ENCODE results near the gene OR5AU1.

The OR5AU1 gene

DNA sequence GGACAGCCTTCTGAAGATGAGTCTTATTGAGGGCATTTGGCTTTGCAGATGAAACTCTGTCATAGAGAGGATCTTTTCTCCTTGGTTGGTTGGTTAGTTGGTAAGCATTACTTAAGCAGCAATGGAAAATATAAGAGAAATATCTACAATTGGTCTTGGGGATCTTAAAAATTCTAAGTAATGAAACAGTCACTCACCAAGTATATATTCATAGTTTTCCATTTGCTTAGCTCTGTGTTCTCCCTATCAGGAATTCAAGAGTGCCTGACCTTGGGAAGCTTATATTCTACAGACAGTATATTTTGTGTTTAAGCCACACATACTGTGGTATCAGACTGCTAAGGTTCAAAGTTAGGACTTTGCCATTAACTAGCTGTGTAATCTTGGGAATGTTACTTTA, at the start of gene OR5AU1:
OR5AU1 (minus strand) TSS at position 101 of the 400 bp plus-strand sequence. CDS start 191 bp downstream, outside the sequence.
- TF ChIP-seq ZFX (IDR thresholded peaks at IDR 0.05; ENCODE audit: borderline replicate concordance): no peak
- TF ChIP-seq, protein P1, sequence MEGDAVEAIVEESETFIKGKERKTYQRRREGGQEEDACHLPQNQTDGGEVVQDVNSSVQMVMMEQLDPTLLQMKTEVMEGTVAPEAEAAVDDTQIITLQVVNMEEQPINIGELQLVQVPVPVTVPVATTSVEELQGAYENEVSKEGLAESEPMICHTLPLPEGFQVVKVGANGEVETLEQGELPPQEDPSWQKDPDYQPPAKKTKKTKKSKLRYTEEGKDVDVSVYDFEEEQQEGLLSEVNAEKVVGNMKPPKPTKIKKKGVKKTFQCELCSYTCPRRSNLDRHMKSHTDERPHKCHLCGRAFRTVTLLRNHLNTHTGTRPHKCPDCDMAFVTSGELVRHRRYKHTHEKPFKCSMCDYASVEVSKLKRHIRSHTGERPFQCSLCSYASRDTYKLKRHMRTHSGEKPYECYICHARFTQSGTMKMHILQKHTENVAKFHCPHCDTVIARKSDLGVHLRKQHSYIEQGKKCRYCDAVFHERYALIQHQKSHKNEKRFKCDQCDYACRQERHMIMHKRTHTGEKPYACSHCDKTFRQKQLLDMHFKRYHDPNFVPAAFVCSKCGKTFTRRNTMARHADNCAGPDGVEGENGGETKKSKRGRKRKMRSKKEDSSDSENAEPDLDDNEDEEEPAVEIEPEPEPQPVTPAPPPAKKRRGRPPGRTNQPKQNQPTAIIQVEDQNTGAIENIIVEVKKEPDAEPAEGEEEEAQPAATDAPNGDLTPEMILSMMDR (IDR thresholded peaks at IDR 0.05): no peak
- H3K27ac ChIP-seq: no peak within 1 kb of the TSS

DNA sequence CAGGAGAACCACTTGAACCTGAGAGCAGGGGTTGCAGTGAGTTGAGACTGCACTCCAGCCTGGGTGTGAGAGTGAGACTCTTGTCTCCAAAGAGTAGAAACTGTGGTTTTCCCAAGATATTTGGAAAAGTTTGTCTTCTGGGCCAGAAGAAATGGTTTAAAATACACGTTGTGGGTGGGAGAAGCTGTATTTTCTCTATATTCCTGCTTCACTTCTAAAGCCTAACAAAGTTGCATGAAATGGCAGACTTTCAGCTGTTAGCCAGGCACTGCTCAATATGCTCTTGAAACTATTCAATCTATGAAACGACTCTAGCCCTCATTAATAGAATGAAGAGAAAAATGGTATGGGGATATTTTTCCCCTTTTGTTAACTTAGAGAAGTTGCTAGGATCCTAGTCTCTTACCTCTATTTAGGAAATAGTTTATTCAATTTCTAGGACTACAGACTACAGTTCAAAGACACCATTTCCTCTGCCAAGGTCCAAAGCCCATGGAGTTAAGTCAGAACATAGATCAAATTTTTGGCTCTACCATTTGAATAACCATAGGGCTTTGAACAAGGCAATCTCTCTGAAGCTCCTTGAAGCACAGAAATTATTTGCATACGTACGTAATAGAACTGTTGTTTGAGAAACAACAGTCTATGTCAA, 49.3 kb upstream of the OR5AU1 start:
- TF ChIP-seq, protein P1 (IDR thresholded peaks at IDR 0.05): no peak
- no peak for TF ChIP-seq ZFX (IDR thresholded peaks at IDR 0.05; ENCODE audit: borderline replicate concordance)
- no peak overlapping the region for H3K27ac ChIP-seq

DNA sequence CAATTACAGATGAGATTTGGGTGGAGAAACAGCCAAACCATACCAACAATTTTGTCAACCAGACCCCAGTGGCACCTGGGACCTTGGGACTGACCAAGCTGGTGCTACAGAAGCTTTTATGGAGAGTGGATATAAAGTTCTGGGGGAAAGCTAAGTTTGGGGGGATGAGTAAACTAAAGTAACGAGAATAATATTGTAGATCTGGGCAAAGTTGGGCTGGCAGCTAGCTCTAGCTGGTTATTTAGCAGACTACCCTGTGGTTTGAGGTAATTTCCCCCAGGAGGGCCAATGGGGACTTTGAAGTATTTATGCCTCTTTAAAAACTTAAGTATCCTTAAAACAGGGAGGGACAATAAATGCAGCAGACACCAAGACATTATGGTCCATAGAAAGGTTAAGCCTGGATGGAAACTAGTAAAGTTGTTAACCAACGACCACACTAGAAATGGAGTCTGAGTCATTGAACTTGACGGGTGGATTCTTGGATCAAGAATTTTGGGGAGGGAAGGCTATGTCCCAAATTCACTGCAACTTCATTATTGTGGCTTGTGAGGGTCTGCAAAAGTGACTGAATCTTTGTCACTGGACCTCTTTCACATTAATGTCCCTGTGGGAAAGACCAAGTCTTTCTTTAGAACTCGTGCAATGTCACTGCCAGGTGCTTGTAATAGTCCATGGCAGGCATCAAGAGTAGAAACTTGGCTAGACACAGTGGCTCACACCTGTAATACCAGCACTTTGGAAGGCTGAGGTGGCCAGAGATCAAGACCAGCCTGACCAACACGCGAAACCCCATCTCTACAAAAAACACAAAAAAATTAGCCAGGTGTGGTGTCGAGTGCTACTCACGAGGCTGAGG, 48.5 kb upstream of the OR5AU1 start:
- TF ChIP-seq, protein P1 (IDR thresholded peaks at IDR 0.05): no peak
- TF ChIP-seq ZFX (IDR thresholded peaks at IDR 0.05; ENCODE audit: borderline replicate concordance): no peak
- no peak overlapping the region for H3K27ac ChIP-seq

DNA sequence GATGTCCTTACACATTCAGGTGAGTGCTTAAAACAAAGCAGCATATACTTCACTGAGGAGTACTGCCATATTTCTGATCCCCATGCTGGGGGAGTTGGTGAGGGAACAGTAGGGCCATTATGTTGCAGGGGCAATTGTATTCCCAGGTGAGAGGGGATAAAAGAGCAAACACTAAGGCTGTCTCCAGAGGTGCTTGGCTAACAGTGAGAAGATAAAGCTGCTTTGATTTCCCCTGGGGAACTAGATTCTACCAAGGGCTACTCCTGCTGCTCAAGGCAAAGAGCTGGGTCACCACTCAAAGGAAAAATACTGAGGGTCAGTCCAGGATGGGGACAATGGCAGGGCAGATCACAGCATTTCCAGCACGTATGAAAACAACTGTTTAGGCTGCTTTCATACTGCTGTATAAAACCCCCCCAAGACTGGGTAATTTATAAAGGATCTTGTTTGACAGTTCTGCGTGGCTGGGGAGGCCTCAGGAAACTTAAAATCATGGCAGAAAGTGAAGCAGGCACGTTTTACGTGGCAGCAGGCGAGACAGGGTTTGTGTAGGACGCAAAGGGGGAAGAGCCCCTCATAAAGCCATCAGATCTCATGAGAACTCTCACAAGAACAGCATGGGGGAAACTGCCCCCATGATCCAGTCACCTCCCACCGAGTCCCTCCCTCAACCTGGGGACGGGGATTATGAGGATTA, 47.8 kb upstream of the OR5AU1 start:
- no peak overlapping the region for H3K27ac ChIP-seq
- TF ChIP-seq ZFX (IDR thresholded peaks at IDR 0.05; ENCODE audit: borderline replicate concordance): no peak
- TF ChIP-seq, protein P1 (IDR thresholded peaks at IDR 0.05): no peak

DNA sequence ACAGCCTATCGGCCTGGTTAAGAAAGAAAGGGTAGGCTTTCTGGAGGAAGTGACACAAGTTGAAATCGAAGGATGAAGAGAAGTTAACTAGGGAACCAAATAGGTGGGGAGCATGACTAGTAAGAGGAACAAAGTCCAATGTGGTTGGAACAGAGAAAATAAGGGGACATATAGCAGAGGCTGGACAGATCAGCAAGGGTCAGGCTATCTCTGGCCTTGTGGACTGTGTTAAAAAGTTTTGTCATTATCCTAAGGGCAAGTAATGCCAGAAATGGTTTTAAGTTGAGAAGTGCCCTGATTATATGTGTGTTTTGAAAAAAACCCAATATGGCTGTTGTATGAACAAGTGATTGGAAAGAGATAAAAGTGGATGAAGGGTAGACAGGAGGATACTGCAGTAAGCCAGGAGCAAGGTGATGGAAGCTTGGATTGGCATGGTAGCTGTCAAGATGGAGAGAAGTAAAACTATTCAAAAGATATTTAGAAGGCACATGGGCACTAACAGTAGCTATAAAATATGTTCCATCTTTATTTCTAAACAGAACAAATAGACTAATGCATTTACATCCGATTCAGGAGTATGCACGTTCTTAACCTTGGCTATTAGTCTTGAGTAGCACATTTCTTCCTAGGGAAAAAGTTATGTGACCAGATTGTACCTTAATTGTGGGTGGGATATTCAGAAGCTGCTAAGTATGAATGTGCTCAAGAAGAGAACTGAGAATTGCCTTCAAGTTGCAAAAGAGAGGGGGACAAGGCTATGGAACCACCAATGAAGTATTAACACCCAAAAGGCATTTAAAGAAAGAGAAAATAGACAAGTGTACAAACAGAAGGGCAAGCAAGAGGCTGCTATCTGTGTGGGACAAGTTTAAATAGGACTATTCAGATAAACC, 46.8 kb upstream of the OR5AU1 start:
- TF ChIP-seq, protein P1 (IDR thresholded peaks at IDR 0.05): no peak
- TF ChIP-seq ZFX (IDR thresholded peaks at IDR 0.05; ENCODE audit: borderline replicate concordance): no peak
- no peak overlapping the region for H3K27ac ChIP-seq

DNA sequence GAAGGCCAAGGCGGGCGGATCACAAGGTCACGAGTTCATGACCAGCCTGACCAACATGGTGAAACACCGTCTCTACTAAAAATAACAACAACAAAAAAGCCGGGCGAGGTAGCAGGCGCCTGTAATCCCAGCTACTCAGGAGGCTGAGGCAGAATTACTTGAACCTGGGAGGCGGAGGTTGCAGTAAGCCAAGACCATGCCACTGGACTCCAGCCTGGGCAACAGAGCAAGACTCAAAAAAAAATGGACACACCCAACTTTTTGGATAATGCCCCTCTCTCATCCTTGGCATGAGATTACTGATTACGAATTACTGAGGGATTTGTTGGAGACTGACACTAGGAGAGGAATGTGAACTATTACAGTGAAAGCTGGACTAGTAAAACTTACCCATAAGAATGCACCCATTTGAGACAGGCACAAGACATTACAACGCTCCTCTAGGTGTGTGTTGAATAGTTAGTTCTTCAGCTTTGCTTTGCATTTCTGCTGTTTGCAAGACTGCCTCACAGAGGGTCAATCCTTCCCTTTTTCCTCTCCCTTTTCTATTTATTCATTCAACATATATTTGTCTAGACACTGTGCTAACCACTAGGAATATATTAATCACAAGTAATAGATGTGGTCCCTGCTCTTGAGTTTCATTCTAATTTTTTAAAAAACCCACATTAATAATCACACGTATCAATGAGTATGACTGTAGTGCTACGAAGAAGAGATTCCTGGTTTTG, 46.0 kb upstream of the OR5AU1 start:
- no peak overlapping the region for H3K27ac ChIP-seq

More for the DNA sequence above, 46.0 kb upstream of the OR5AU1 start:
- no peak for TF ChIP-seq ZFX (IDR thresholded peaks at IDR 0.05; ENCODE audit: borderline replicate concordance)
- TF ChIP-seq, protein P1 (IDR thresholded peaks at IDR 0.05): no peak
